ENCODE measurements around the gene SOX11. TPM values are rescaled to one million over a fixed set of nuclear protein-coding genes. Genes with fewer than 3 reads are reported as not detected.

SOX11 gene
- total RNA-seq, 1 experiment from 2014 or later = 0.02 TPM

DNA sequence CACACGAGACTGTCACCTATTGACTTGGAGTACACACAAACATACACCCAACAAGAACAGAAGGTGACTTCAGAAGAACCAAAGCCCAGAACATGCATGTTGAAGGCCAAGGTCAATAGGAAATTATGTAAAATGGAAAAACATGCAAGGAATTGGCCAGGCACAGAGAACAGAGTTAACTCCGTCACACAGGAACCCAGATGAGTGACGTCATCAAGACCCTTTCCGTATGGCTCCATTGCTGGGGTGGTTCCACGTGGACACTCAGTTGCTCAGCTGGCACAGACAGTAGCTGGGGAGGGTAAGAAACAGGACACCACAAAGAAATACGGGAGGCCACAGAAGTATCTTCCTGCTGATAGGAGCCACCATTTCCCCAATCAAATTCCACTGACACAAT is 18.4 kb downstream of the SOX11 start:
- ATAC-seq (no peak), DNase-seq (ENCODE audit: low read depth, low spot score) (no peak)
- BruUV-seq (replicated peaks) = no TSS peak
- intact Hi-C loops (cut with micrococcal nuclease) = no loop called here
- Histone ChIP-seq H3K4me1 (ENCODE audit: control insufficient read depth in 1 of 2, insufficient read depth in 2 of 2, low read length in 2 of 2) (no peaks in the 10 kb centered on the region), H3K79me2 (ENCODE audit: insufficient read depth, low read length) (no peaks in the 10 kb centered on the region), H3K27me3 (ENCODE audit: insufficient read depth, low read length) (no peaks in the 10 kb centered on the region), H3K9me2 (ENCODE audit: insufficient read depth) (no peaks in the 10 kb centered on the region), H3K9ac (ENCODE audit: low read length) (no peak overlapping the region), H3K4me3 (replicated peaks in 1 of 2; ENCODE audit: low read depth in 1 of 2, low read length in 2 of 2) (no peak overlapping the region), H4K20me1 (ENCODE audit: insufficient read depth) (no peaks in the 10 kb centered on the region), H3K36me3 (ENCODE audit: control insufficient read depth in 1 of 2, insufficient read depth in 2 of 2, low read length in 2 of 2) (no peaks in the 10 kb centered on the region), H3K4me2 (ENCODE audit: low read length) (no peak overlapping the region), H2AFZ (ENCODE audit: low read depth, low read length, poor library complexity, severe bottlenecking) (no peak overlapping the region), H3K27ac (ENCODE audit: low read depth, low read length) (no peak overlapping the region), H3K9me3 (ENCODE audit: control insufficient read depth in 1 of 2, insufficient read depth in 1 of 2, low read depth in 1 of 2, low read length in 2 of 2) (peaks cover 8 to 10% of the 10 kb centered on the region in 2 experiments; a peak in 2 of 4 replicates)
- ChIA-PET POLR2A (no interaction called here), RAD21 (ENCODE audit: low non-redundant PET in 1 of 2, low total read pairs in 2 of 2, uncharacterized antibody in 2 of 2, unreplicated experiment in 2 of 2) (interaction anchor here in 1 of 2 experiments (0.5 kb wide), 1 partner anchor 69 kb away, joined by 5 read pairs; no protein-coding TSS in a partner anchor), CTCF (no interaction called here)
- TF ChIP-seq FOSL1 (IDR thresholded peaks at IDR 0.05; ENCODE audit: low read depth) (no peak), ZNF274 (IDR thresholded peaks at IDR 0.05; ENCODE audit: low read depth, low read length) (no peak), CBX3 (IDR thresholded peaks at IDR 0.05; ENCODE audit: low read depth) (no peak), EZH2 (IDR thresholded peaks at IDR 0.05) (no peak), SP1 (IDR thresholded peaks at IDR 0.05; ENCODE audit: low read depth) (no peak), ZFX (IDR thresholded peaks at IDR 0.05) (no peak), RAD21 (IDR thresholded peaks at IDR 0.05; ENCODE audit: low read depth) (no peak), EGR1 (IDR thresholded peaks at IDR 0.05; ENCODE audit: low read depth) (no peak), TCF7L2 (IDR thresholded peaks at IDR 0.05; ENCODE audit: borderline replicate concordance, extremely low read depth, insufficient read depth, insufficient read length) (no peak), POLR2A (IDR thresholded peaks at IDR 0.05; ENCODE audit: borderline replicate concordance, extremely low read depth, insufficient read depth, insufficient read length) (no peak), SIN3A (IDR thresholded peaks at IDR 0.05; ENCODE audit: low read depth) (no peak)
- TF ChIP-seq, protein P1, sequence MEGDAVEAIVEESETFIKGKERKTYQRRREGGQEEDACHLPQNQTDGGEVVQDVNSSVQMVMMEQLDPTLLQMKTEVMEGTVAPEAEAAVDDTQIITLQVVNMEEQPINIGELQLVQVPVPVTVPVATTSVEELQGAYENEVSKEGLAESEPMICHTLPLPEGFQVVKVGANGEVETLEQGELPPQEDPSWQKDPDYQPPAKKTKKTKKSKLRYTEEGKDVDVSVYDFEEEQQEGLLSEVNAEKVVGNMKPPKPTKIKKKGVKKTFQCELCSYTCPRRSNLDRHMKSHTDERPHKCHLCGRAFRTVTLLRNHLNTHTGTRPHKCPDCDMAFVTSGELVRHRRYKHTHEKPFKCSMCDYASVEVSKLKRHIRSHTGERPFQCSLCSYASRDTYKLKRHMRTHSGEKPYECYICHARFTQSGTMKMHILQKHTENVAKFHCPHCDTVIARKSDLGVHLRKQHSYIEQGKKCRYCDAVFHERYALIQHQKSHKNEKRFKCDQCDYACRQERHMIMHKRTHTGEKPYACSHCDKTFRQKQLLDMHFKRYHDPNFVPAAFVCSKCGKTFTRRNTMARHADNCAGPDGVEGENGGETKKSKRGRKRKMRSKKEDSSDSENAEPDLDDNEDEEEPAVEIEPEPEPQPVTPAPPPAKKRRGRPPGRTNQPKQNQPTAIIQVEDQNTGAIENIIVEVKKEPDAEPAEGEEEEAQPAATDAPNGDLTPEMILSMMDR (IDR thresholded peaks at IDR 0.05 in 2 of 3, conservative IDR thresholded peaks at IDR 0.05 in 1 of 3; ENCODE audit: borderline replicate concordance in 1 of 3, insufficient read depth in 1 of 3, low read depth in 2 of 3, low read length in 2 of 3) = no peak
- TF ChIP-seq, protein P2, sequence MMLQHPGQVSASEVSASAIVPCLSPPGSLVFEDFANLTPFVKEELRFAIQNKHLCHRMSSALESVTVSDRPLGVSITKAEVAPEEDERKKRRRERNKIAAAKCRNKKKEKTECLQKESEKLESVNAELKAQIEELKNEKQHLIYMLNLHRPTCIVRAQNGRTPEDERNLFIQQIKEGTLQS (IDR thresholded peaks at IDR 0.05) = no peak
- TF ChIP-seq, protein P3, sequence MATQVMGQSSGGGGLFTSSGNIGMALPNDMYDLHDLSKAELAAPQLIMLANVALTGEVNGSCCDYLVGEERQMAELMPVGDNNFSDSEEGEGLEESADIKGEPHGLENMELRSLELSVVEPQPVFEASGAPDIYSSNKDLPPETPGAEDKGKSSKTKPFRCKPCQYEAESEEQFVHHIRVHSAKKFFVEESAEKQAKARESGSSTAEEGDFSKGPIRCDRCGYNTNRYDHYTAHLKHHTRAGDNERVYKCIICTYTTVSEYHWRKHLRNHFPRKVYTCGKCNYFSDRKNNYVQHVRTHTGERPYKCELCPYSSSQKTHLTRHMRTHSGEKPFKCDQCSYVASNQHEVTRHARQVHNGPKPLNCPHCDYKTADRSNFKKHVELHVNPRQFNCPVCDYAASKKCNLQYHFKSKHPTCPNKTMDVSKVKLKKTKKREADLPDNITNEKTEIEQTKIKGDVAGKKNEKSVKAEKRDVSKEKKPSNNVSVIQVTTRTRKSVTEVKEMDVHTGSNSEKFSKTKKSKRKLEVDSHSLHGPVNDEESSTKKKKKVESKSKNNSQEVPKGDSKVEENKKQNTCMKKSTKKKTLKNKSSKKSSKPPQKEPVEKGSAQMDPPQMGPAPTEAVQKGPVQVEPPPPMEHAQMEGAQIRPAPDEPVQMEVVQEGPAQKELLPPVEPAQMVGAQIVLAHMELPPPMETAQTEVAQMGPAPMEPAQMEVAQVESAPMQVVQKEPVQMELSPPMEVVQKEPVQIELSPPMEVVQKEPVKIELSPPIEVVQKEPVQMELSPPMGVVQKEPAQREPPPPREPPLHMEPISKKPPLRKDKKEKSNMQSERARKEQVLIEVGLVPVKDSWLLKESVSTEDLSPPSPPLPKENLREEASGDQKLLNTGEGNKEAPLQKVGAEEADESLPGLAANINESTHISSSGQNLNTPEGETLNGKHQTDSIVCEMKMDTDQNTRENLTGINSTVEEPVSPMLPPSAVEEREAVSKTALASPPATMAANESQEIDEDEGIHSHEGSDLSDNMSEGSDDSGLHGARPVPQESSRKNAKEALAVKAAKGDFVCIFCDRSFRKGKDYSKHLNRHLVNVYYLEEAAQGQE (IDR thresholded peaks at IDR 0.05; ENCODE audit: low read depth) = no peak
- TF ChIP-seq, protein P4, sequence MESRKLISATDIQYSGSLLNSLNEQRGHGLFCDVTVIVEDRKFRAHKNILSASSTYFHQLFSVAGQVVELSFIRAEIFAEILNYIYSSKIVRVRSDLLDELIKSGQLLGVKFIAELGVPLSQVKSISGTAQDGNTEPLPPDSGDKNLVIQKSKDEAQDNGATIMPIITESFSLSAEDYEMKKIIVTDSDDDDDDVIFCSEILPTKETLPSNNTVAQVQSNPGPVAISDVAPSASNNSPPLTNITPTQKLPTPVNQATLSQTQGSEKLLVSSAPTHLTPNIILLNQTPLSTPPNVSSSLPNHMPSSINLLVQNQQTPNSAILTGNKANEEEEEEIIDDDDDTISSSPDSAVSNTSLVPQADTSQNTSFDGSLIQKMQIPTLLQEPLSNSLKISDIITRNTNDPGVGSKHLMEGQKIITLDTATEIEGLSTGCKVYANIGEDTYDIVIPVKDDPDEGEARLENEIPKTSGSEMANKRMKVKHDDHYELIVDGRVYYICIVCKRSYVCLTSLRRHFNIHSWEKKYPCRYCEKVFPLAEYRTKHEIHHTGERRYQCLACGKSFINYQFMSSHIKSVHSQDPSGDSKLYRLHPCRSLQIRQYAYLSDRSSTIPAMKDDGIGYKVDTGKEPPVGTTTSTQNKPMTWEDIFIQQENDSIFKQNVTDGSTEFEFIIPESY (IDR thresholded peaks at IDR 0.05; ENCODE audit: extremely low read depth, insufficient replicate concordance, low read length) = no peak

Data from HCT116 (cell line).